Measurements from ENCODE around the gene EXOSC7.

Gene EXOSC7

DNA sequence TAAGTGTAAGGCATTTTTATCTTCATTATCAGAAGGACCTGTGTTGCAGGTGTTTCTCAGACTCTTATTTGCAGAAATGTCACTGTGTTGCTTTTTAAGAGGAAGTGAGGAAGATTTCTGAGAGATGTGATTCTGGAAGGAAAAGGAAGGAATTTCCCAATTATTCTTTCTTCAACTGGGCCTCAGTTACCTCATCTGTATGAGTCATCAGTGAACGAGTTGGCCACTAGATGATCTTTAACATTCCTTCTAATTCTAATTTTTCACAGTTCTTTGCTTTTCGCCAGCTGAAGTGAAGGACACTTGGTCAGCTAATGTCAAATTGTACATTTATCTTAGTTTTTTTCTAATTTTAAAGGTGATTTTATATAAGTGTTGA is 79.0 kb downstream of the EXOSC7 start:
- DNase-seq (ENCODE audit: low read depth in 2 of 2): no peak

GRCh38 chr3:45055411-45056143 is 79.5 kb downstream of the EXOSC7 start:
- no peak for DNase-seq (ENCODE audit: low read depth in 2 of 2)

DNA sequence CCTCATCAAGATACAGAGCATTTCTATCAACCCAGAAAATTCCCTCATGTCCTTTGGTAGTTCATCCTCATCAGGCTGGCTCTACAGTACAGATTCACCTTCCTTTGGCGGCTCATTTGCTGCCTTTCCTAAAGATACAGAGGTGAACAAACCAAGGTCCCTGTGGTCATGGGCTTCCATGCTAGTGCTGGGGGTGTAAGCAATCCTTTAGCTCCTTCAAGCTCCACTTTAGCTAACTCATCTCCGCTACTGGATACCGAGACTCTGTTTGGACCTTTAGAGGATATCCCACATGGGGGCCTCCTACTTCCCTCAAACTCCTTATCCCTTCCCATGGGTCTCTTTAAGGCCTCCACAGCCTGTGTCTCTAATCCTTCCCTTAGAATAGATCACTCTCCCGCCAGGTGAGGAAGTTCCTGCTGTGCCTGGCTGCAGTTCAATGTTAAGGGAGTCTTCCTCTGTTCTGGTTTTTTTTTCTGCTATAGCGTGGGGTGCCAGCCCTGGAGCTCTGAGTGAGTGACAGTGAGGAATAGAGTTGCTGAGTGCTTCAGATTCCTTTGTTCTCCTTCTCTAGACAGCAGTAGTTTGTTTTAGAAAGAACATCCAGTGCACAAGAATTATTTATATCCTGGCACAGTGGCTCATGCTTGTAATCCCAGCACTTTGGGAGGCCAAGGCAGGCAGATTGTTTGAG is 80.7 kb downstream of the EXOSC7 start:
- DNase-seq (ENCODE audit: low read depth in 2 of 2): no peak

DNA sequence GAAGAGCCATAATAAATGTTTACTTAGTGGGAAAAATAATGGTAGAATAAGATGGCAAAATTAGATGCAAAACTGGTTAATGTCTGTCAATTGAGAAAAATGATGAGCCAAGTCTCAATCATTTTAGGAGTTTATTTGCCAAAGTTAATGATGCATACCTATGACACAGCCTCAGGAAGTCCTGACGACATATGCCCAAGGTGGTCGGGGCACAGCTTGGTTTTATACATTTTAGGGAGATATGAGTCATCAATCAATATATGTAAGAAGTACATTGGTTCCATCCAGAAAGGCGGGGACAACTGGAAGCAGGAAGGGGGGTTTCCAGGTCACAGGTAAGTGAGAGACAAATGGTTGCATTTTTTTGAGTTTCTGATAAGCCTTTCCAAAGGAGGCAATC is 81.5 kb downstream of the EXOSC7 start:
- no peak for DNase-seq (ENCODE audit: low read depth in 2 of 2)

- DNase-seq (ENCODE audit: low read depth in 2 of 2): no peak
Measured at GRCh38 chr3:45059132-45059531, 83.1 kb downstream of the EXOSC7 start.

GRCh38 chr3:45060165-45060892 is 84.3 kb downstream of the EXOSC7 start:
- no peak for DNase-seq (ENCODE audit: low read depth in 2 of 2)

All from stimulated activated CD8-positive, alpha-beta memory T cell treated with anti-CD3 and anti-CD28 coated beads, Interleukin-15, amount 100 ng/mL, for 48 hours (primary cell).